VCaP (cell line): ENCODE data around the gene ZFP92.
A peak's percentile ranks its signal among the peaks of the same experiment; 100 is the strongest.

ENCODE experiments used
- H3K27ac ChIP-seq: fragments of 450-650 bp; 2 replicates; pipeline ENCODE4 v1.5.1; 2017
- TF ChIP-seq, protein P1 (sequence below): fragments of 450-650 bp; conservative IDR thresholded peaks from 2 replicates; pipeline ENCODE4 v1.5.1; 2017; ENCODE audit warnings: mild to moderate bottlenecking, moderate library complexity

Gene ZFP92, protein sequence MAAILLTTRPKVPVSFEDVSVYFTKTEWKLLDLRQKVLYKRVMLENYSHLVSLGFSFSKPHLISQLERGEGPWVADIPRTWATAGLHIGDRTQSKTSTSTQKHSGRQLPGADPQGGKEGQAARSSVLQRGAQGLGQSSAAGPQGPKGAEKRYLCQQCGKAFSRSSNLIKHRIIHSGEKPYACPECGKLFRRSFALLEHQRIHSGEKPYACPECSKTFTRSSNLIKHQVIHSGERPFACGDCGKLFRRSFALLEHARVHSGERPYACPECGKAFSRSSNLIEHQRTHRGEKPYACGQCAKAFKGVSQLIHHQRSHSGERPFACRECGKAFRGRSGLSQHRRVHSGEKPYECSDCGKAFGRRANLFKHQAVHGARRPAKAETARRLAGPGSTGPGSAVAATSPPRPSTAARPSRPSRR

DNA sequence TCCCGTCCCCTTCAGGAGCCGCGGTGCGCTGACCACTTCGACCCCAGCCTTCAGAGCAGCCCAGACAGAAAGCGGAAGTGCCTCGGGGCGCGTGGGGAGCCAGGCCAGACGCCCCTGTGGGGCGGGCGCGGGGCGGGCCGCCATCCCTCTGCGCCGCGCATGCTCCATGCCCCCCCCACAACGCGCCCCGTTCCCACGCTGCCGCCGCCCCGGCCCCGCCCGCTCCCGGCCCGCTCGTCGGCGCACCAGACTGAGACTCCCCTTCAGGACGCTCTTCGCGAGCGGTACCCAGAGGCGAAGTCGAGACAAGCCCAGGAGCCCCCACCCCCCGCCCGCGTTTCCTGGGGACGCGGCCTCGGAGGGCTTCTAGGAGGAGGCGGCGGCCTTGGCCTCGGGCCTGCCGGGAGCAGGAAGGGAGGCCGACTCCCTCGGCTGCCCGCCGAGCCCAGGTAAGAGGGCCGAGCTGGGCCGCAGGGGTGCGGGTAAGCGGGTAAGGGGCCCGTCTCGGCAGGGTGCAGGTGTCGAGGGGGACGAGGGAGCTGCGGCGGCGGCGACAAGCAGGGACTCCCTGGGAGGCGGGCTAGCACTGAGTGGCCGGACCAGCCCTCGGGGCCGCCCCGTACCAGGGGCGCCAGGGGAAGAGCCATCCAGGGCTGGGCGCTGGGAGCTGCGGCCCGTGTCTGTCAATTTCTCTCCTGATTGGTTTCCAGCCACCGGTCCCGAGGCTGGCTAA, at the start of gene ZFP92:
Gene ZFP92 (plus strand): TSS at position 218 of the 733 bp plus-strand sequence. CDS start 6,851 bp downstream, outside the sequence.
- H3K27ac ChIP-seq = peak within 1 kb of the TSS; percentile 25; the same call in 1 of the 2 replicates
- TF ChIP-seq, protein P1, sequence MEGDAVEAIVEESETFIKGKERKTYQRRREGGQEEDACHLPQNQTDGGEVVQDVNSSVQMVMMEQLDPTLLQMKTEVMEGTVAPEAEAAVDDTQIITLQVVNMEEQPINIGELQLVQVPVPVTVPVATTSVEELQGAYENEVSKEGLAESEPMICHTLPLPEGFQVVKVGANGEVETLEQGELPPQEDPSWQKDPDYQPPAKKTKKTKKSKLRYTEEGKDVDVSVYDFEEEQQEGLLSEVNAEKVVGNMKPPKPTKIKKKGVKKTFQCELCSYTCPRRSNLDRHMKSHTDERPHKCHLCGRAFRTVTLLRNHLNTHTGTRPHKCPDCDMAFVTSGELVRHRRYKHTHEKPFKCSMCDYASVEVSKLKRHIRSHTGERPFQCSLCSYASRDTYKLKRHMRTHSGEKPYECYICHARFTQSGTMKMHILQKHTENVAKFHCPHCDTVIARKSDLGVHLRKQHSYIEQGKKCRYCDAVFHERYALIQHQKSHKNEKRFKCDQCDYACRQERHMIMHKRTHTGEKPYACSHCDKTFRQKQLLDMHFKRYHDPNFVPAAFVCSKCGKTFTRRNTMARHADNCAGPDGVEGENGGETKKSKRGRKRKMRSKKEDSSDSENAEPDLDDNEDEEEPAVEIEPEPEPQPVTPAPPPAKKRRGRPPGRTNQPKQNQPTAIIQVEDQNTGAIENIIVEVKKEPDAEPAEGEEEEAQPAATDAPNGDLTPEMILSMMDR = no peak

DNA sequence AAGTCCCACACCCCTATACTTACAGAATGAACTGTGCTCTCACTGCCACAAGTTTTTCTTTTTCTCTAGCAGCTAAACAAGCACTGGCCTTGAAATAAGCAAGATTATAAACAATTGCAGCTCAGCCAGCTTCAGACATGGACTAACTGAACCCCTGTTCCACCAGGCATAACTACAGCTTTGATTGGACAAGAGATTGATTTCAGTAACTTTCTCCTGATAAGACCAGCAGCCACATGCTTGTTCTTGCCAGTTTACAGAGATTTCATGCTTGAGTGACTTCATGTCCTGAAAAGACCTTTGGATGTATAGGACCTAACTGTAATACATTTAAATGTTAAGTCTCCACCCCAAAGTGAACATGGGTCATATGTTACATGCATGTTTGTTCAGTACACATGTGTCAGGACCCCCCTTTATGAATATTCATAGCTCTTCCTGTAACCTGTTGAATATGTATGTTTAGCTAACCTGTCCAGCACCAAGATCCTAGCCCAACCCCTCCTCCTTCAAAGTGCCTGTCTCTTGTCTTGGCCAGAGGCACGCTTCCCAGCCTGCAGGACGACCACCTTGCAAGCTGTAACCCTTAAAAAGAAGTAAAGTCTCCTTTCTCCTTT, 49.4 kb upstream of the ZFP92 start:
- TF ChIP-seq, protein P1 = no peak
- peak overlapping the region; percentile 95 for H3K27ac ChIP-seq

DNA sequence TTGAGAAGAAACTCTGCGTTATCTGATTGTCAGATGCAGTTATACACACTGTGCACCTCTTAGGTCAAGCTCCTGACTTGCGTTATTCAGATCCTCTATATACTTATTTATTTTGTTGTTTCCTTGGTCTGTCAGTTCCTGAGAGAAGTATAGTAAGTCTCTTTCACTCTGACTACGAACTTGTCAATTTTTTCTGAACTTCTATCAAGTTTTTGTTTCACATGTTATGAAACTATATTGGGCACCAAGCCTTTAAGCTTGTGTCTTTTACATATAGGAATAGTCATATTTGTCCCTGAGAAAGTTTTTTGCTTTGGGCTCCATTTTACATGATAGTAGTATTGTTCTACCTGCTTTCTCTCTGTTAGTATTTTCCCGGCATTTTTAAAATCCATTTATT, 45.6 kb upstream of the ZFP92 start:
- H3K27ac ChIP-seq = peak overlapping the region; percentile 95
- TF ChIP-seq, protein P1 = no peak

DNA sequence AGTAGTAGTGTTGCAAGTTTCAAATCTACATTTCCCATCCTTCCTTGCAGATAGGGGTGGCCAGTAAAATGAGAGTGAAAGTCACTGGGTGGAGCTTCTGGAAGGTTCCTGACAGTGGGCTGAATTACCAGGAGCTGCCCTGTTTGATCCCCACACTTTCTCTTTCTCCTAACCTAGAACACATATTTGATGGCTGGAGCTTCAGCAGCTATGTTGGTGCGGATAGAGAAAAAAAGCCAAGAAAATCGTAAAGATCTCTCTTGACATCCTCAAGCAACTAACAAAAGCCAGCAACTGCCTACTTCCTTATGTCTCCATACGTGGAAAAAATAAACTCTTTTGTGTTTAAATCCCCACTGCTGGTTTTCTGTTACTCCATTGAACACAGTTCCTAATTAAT, 45.2 kb upstream of the ZFP92 start:
- H3K27ac ChIP-seq = peak overlapping the region; percentile 95; the same call in 1 of the 2 replicates
- TF ChIP-seq, protein P1 = no peak

DNA sequence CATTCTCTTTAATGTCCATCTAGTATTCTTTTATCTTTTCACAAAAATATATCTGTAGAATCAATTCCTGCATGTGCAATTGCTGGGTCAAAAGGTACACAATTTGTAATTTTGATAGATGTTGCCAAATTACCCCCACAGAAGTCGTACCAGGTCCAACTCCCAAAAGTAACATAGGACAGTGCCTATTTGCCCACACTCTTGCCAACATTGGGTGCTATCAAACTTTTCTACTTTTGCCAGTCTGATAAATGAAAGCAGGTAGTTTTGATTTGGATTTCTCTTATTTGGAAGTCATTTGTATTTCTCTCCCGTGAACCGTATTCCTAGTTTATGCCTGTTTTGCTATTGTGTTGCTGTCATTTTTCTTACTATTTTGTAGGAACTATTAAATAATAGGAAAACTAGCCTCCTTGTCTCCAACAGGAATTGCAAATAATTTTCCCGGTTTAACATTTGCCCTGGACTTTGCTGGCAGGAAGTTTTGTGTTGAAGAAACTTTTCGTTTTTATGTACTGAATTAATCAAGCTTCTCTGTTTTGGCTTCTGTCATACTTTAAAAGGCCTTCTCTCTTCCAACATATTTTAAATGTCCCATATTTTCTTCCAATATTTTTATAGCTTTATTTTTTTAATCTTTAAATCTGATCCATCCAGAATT, 44.3 kb upstream of the ZFP92 start:
- H3K27ac ChIP-seq = no peak overlapping the region
- TF ChIP-seq, protein P1 = no peak

DNA sequence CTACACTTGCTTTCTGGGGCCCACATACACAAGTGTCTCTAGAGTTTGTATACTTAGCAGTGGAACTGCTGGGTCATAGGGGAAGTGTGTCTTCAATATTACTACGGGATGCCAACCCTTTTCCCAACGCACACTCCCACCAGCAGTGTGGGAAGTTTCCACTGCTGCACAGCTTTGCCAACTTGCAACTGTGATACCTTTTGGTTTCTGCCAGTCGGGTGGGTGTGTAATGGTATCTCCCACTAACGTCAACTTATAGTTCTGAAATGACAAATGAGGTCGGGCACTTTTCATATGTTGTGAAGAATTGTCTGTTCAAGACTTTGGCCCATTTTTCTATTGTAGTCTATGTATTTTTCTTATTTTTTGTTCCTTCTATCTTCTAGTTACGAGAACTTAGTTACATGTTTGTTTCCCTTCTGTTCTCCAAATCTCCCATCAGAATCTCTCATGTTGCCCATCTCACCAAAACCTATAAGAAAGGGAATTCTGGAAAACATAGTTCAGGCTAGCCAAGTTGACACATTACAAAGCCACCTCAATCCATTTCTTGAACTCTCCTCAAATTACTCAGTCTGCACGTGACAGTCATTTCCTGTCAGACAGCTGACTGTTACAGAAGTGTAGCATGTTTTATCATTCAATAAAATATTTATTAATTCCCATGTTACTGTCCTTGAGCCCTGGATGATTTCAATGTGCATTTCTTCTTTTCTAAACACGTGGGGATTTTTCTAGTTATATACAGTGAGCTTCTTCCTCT, 40.8 kb upstream of the ZFP92 start:
- peak overlapping the region; percentile 91 for H3K27ac ChIP-seq
- TF ChIP-seq, protein P1 = no peak
